ENCODE results near the gene FPGS. TPM values are rescaled to one million over a fixed set of nuclear protein-coding genes. Genes with fewer than 3 reads are reported as not detected.

The FPGS gene
- total RNA-seq, 6 experiments from 2014 or later: 51.9 to 69.2 (median 62.7) TPM

GRCh38 chr9:127781806-127782205 is 20.9 kb upstream of the FPGS start:
- no peak for TF ChIP-seq CTCF (IDR thresholded peaks at IDR 0.05)
- no peak for DNase-seq
- H3K27me3 Mint-ChIP-seq (ENCODE audit: insufficient read depth): peaks cover 10% of the 10 kb centered on the region
- no peak overlapping the region for H3K27ac Mint-ChIP-seq
- H3K4me1 Mint-ChIP-seq (ENCODE audit: low read depth): no peaks in the 10 kb centered on the region
- H3K9me3 Mint-ChIP-seq: no peaks in the 10 kb centered on the region
- H3K36me3 Mint-ChIP-seq (ENCODE audit: low read depth): peaks cover 4% of the 10 kb centered on the region
- H3K4me3 Mint-ChIP-seq: no peak overlapping the region

- Mint-ChIP-seq H3K4me1 (ENCODE audit: low read depth) (peaks cover 9% of the 10 kb centered on the region), H3K4me3 (no peak overlapping the region), H3K36me3 (ENCODE audit: low read depth) (peaks cover 15% of the 10 kb centered on the region), H3K9me3 (no peaks in the 10 kb centered on the region), H3K27ac (no peak overlapping the region), H3K27me3 (ENCODE audit: insufficient read depth) (peaks cover 5% of the 10 kb centered on the region)
- TF ChIP-seq CTCF (IDR thresholded peaks at IDR 0.05): no peak
- DNase-seq: no peak
Measured at GRCh38 chr9:127783111-127784008, 19.3 kb upstream of the FPGS start.

- Mint-ChIP-seq H3K4me3 (peak overlapping the region; percentile 75), H3K36me3 (ENCODE audit: low read depth) (peaks cover 25% of the 10 kb centered on the region), H3K27ac (no peak overlapping the region; the same call in 1 of the 2 replicates)
Measured at GRCh38 chr9:127785023-127785932, 17.4 kb upstream of the FPGS start.

GRCh38 chr9:127785933-127786772 is 16.5 kb upstream of the FPGS start, which contains the start of gene CDK9:
Gene CDK9 (plus strand): TSS chr9:127786034. CDS start chr9:127786149, 115 bp downstream.
- Mint-ChIP-seq H3K36me3 (ENCODE audit: low read depth) (peaks cover 28% of the 10 kb centered on the region), H3K4me3 (peak within 1 kb of the TSS; percentile 98), H3K27me3 (ENCODE audit: insufficient read depth) (peaks cover 4% of the 10 kb centered on the region), H3K4me1 (ENCODE audit: low read depth) (peaks cover 9% of the 10 kb centered on the region), H3K9me3 (no peaks in the 10 kb centered on the region), H3K27ac (peak within 1 kb of the TSS; percentile 73)
- DNase-seq: peak; percentile 86
- TF ChIP-seq CTCF (IDR thresholded peaks at IDR 0.05): no peak

More at GRCh38 chr9:127785023-127785932, 17.4 kb upstream of the FPGS start:
- H3K9me3 Mint-ChIP-seq: no peaks in the 10 kb centered on the region
- H3K4me1 Mint-ChIP-seq (ENCODE audit: low read depth): peaks cover 9% of the 10 kb centered on the region
- H3K27me3 Mint-ChIP-seq (ENCODE audit: insufficient read depth): peaks cover 4% of the 10 kb centered on the region
- peak; percentile 98 for TF ChIP-seq CTCF (IDR thresholded peaks at IDR 0.05)
- peak; percentile 56 for DNase-seq

- TF ChIP-seq CTCF (IDR thresholded peaks at IDR 0.05): peak; percentile 77
- no peak for DNase-seq
- Mint-ChIP-seq H3K27me3 (ENCODE audit: insufficient read depth) (peaks cover 3% of the 10 kb centered on the region), H3K4me3 (peak overlapping the region; percentile 98), H3K27ac (peak overlapping the region; percentile 73), H3K36me3 (ENCODE audit: low read depth) (peaks cover 28% of the 10 kb centered on the region), H3K9me3 (no peaks in the 10 kb centered on the region), H3K4me1 (ENCODE audit: low read depth) (peaks cover 9% of the 10 kb centered on the region)
Measured at GRCh38 chr9:127786773-127787104, 15.9 kb upstream of the FPGS start.
